ENCODE data around the gene ABCC5. TPM values are rescaled to one million over a fixed set of nuclear protein-coding genes. Genes with fewer than 3 reads are reported as not detected.
A peak's percentile ranks its signal among the peaks of the same experiment; 100 is the strongest.

ABCC5 gene
- total and polyA plus RNA-seq, 2 experiments from 2014 or later, result 14.7 to 17.1 TPM

GRCh38 chr3:183895774-183896173 lies 121.9 kb downstream of the ABCC5 start:
- in situ Hi-C loops (cut with MboI), result loop anchor here (10.0 kb wide), 2 partner anchors 359 to 389 kb away; no protein-coding TSS in a partner anchor
- Histone ChIP-seq H3K9me3 (ENCODE audit: low read depth) (no peaks in the 10 kb centered on the region), H2AFZ (no peak overlapping the region), H3K36me3 (ENCODE audit: low read depth) (no peaks in the 10 kb centered on the region), H3K27ac (no peak overlapping the region), H3K79me2 (ENCODE audit: insufficient read depth) (no peaks in the 10 kb centered on the region), H3F3A (ENCODE audit: insufficient read depth) (no peaks in the 10 kb centered on the region), H3K4me3 (no peak overlapping the region), H4K20me1 (ENCODE audit: insufficient read depth) (no peaks in the 10 kb centered on the region), H3K9me2 (ENCODE audit: insufficient read depth) (no peaks in the 10 kb centered on the region), H3K4me1 (ENCODE audit: insufficient read depth) (no peaks in the 10 kb centered on the region), H3K27me3 (replicated peaks; ENCODE audit: insufficient read depth) (no peaks in the 10 kb centered on the region), H3K9ac (no peak overlapping the region), H3K4me2 (ENCODE audit: unreplicated experiment) (no peak overlapping the region)
- DNase-seq, result no peak
- 59 to 62% methylated on average over 6 of the region's 6 CpGs for WGBS, 2 experiments (ENCODE audit: low coverage in 1 of 2, low lambda C conversion rate in 2 of 2, missing lambda C conversion rate in 2 of 2)
- TF ChIP-seq EZH2phosphoT487 (IDR thresholded peaks at IDR 0.05; ENCODE audit: insufficient read depth, low read depth), result no peak
- no peak for TF ChIP-seq EZH2 (IDR thresholded peaks at IDR 0.05; ENCODE audit: insufficient read depth, poor library complexity, severe bottlenecking)

GRCh38 chr3:183895296-183895695 lies 122.4 kb downstream of the ABCC5 start:
- DNase-seq, result peak; percentile 74
- Histone ChIP-seq H3F3A (ENCODE audit: insufficient read depth) (no peaks in the 10 kb centered on the region), H3K9me3 (ENCODE audit: low read depth) (no peaks in the 10 kb centered on the region), H3K36me3 (ENCODE audit: low read depth) (no peaks in the 10 kb centered on the region), H4K20me1 (ENCODE audit: insufficient read depth) (no peaks in the 10 kb centered on the region), H2AFZ (no peak overlapping the region), H3K4me2 (ENCODE audit: unreplicated experiment) (no peak overlapping the region), H3K9ac (no peak overlapping the region), H3K4me3 (no peak overlapping the region), H3K27me3 (replicated peaks; ENCODE audit: insufficient read depth) (no peaks in the 10 kb centered on the region), H3K9me2 (ENCODE audit: insufficient read depth) (no peaks in the 10 kb centered on the region), H3K27ac (no peak overlapping the region), H3K79me2 (ENCODE audit: insufficient read depth) (no peaks in the 10 kb centered on the region), H3K4me1 (ENCODE audit: insufficient read depth) (no peaks in the 10 kb centered on the region)
- in situ Hi-C loops (cut with MboI), result loop anchor here (10.0 kb wide), 2 partner anchors 360 to 390 kb away; no protein-coding TSS in a partner anchor
- TF ChIP-seq EZH2phosphoT487 (IDR thresholded peaks at IDR 0.05; ENCODE audit: insufficient read depth, low read depth), result no peak
- no peak for TF ChIP-seq EZH2 (IDR thresholded peaks at IDR 0.05; ENCODE audit: insufficient read depth, poor library complexity, severe bottlenecking)
- WGBS, 2 experiments (ENCODE audit: low coverage in 1 of 2, low lambda C conversion rate in 2 of 2, missing lambda C conversion rate in 2 of 2), result 21 to 26% methylated on average over 5 of the region's 5 CpGs

GRCh38 chr3:183892610-183893214 lies 125.0 kb downstream of the ABCC5 start:
- Histone ChIP-seq H3K27me3 (replicated peaks; ENCODE audit: insufficient read depth) (no peaks in the 10 kb centered on the region), H3K27ac (no peak overlapping the region), H3K4me3 (no peak overlapping the region), H3K4me1 (ENCODE audit: insufficient read depth) (no peaks in the 10 kb centered on the region), H4K20me1 (ENCODE audit: insufficient read depth) (no peaks in the 10 kb centered on the region), H3F3A (ENCODE audit: insufficient read depth) (no peaks in the 10 kb centered on the region), H2AFZ (no peak overlapping the region), H3K9ac (no peak overlapping the region), H3K4me2 (ENCODE audit: unreplicated experiment) (no peak overlapping the region), H3K36me3 (ENCODE audit: low read depth) (no peaks in the 10 kb centered on the region), H3K79me2 (ENCODE audit: insufficient read depth) (no peaks in the 10 kb centered on the region), H3K9me3 (ENCODE audit: low read depth) (no peaks in the 10 kb centered on the region), H3K9me2 (ENCODE audit: insufficient read depth) (no peaks in the 10 kb centered on the region)
- DNase-seq, result no peak
- 68 to 69% methylated on average over 9 of the region's 9 CpGs for WGBS, 2 experiments (ENCODE audit: low coverage in 1 of 2, low lambda C conversion rate in 2 of 2, missing lambda C conversion rate in 2 of 2)
- in situ Hi-C loops (cut with MboI), result loop anchor here (10.0 kb wide), 2 partner anchors 362 to 392 kb away; no protein-coding TSS in a partner anchor
- TF ChIP-seq EZH2 (IDR thresholded peaks at IDR 0.05; ENCODE audit: insufficient read depth, poor library complexity, severe bottlenecking) (no peak), EZH2phosphoT487 (IDR thresholded peaks at IDR 0.05; ENCODE audit: insufficient read depth, low read depth) (no peak)

GRCh38 chr3:183885766-183886165 lies 131.9 kb downstream of the ABCC5 start:
- Histone ChIP-seq H3K4me1 (ENCODE audit: insufficient read depth) (peaks cover 21% of the 10 kb centered on the region), H3K36me3 (ENCODE audit: low read depth) (no peaks in the 10 kb centered on the region), H3K4me2 (ENCODE audit: unreplicated experiment) (no peak overlapping the region), H3K9me3 (ENCODE audit: low read depth) (no peaks in the 10 kb centered on the region), H3K79me2 (ENCODE audit: insufficient read depth) (peaks cover 44% of the 10 kb centered on the region), H3K27me3 (replicated peaks; ENCODE audit: insufficient read depth) (no peaks in the 10 kb centered on the region), H4K20me1 (ENCODE audit: insufficient read depth) (no peaks in the 10 kb centered on the region; the same call in 1 of the 2 replicates), H3K9me2 (ENCODE audit: insufficient read depth) (no peaks in the 10 kb centered on the region), H3K9ac (no peak overlapping the region), H3K4me3 (no peak overlapping the region), H2AFZ (no peak overlapping the region), H3K27ac (no peak overlapping the region), H3F3A (ENCODE audit: insufficient read depth) (no peaks in the 10 kb centered on the region)
- no peak for TF ChIP-seq EZH2phosphoT487 (IDR thresholded peaks at IDR 0.05; ENCODE audit: insufficient read depth, low read depth)
- TF ChIP-seq EZH2 (IDR thresholded peaks at IDR 0.05; ENCODE audit: insufficient read depth, poor library complexity, severe bottlenecking), result no peak
- in situ Hi-C loops (cut with MboI), result no loop called here
- DNase-seq, result no peak
- 81 to 83% methylated on average over 10 of the region's 10 CpGs for WGBS, 2 experiments (ENCODE audit: low coverage in 1 of 2, low lambda C conversion rate in 2 of 2, missing lambda C conversion rate in 2 of 2)
